GM12878 (cell line): ENCODE measurements around the gene NEMF.
"Not testable (repeated sequence)": the region's sequence is repeated elsewhere in the genome, so short reads cannot be mapped to it uniquely, and the experiment has no call there.

ENCODE experiments used
- CHD1 ChIP-seq: IDR thresholded peaks from 2 replicates; pipeline ENCODE4 v1.6.1; 2012; ENCODE audit warnings: low read depth, low read length, improper control_type of control experiment
- HDGF ChIP-seq: fragments of 450-650 bp; IDR thresholded peaks from 2 replicates; pipeline ENCODE4 v1.6.1; 2016; ENCODE audit warnings: antibody characterized with exemption
- RBBP5 ChIP-seq: fragments of 200-600 bp; sonication (generic); conservative IDR thresholded peaks from 2 replicates; pipeline ENCODE4 v1.6.1; 2016
- SP1 ChIP-seq: IDR thresholded peaks from one replicate; pipeline ENCODE4 v1.6.1; 2011; ENCODE audit warnings: low read depth, low read length
- TAF1 ChIP-seq: IDR thresholded peaks from 2 replicates; pipeline ENCODE4 v1.6.1; 2011; ENCODE audit warnings: mild to moderate bottlenecking, low read depth, low read length, borderline replicate concordance
- USF2 ChIP-seq: IDR thresholded peaks from 2 replicates; pipeline ENCODE4 v1.6.1; 2011; ENCODE audit warnings: low read depth, low read length, improper control_type of control experiment, borderline replicate concordance
- TF ChIP-seq, protein P1 (sequence below), 3 experiments: IDR thresholded peaks in 2 of 3; conservative IDR thresholded peaks in 1 of 3; 2 replicates each; pipeline ENCODE4 v1.5.1; 2011; ENCODE audit warnings: low read depth in 3 of 3, low read length in 3 of 3, mild to moderate bottlenecking in 3 of 3, control low read depth in 2 of 3, moderate library complexity in 2 of 3, inconsistent platforms in 1 of 3, mixed read lengths in 1 of 3; ENCODE audit not compliant: control insufficient read depth in 2 of 3, insufficient read depth in 1 of 3; ENCODE audit errors: extremely low read depth in 1 of 3

- TF ChIP-seq HDGF, TAF1, RBBP5, SP1, CHD1, USF2: not testable (repeated sequence)
- TF ChIP-seq, protein P1, sequence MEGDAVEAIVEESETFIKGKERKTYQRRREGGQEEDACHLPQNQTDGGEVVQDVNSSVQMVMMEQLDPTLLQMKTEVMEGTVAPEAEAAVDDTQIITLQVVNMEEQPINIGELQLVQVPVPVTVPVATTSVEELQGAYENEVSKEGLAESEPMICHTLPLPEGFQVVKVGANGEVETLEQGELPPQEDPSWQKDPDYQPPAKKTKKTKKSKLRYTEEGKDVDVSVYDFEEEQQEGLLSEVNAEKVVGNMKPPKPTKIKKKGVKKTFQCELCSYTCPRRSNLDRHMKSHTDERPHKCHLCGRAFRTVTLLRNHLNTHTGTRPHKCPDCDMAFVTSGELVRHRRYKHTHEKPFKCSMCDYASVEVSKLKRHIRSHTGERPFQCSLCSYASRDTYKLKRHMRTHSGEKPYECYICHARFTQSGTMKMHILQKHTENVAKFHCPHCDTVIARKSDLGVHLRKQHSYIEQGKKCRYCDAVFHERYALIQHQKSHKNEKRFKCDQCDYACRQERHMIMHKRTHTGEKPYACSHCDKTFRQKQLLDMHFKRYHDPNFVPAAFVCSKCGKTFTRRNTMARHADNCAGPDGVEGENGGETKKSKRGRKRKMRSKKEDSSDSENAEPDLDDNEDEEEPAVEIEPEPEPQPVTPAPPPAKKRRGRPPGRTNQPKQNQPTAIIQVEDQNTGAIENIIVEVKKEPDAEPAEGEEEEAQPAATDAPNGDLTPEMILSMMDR (IDR thresholded peaks at IDR 0.05 in 2 of 3, conservative IDR thresholded peaks at IDR 0.05 in 1 of 3; ENCODE audit: control insufficient read depth in 2 of 3, extremely low read depth in 1 of 3, insufficient read depth in 1 of 3, low read depth in 3 of 3, low read length in 3 of 3), result not testable (repeated sequence)
These were observed 71.5 kb downstream of the NEMF start for GRCh38 chr14:49781040-49781439.
